G401 (cell line): ENCODE results near the gene MTMR11. TPM values are rescaled to one million over a fixed set of nuclear protein-coding genes. Genes with fewer than 3 reads are reported as not detected.
"Not testable (repeated sequence)": the region's sequence is repeated elsewhere in the genome, so short reads cannot be mapped to it uniquely, and the experiment has no call there.

Source experiments
- DNase-seq: peaks from one replicate; pipeline ENCODE4 v3.0.0-alpha.2; 2015; ENCODE audit warnings: low spot score
- in situ Hi-C: cut with HindIII; loops from 2 replicates; pipeline ENCODE4 v1.10.0; 2016; ENCODE audit warnings: low sequenced_read_pairs, mixed read lengths
- total RNA-seq: library from RNA; depleted of rRNA; stranded (reverse); fragments of >200 nt; shearing (Covaris generic); gene quantifications from 2 replicates; pipeline ENCODE4 v1.2.3, GENCODE V29; 2014

The MTMR11 gene
- total RNA-seq, 1 experiment from 2014 or later, result 7.8 TPM

DNA sequence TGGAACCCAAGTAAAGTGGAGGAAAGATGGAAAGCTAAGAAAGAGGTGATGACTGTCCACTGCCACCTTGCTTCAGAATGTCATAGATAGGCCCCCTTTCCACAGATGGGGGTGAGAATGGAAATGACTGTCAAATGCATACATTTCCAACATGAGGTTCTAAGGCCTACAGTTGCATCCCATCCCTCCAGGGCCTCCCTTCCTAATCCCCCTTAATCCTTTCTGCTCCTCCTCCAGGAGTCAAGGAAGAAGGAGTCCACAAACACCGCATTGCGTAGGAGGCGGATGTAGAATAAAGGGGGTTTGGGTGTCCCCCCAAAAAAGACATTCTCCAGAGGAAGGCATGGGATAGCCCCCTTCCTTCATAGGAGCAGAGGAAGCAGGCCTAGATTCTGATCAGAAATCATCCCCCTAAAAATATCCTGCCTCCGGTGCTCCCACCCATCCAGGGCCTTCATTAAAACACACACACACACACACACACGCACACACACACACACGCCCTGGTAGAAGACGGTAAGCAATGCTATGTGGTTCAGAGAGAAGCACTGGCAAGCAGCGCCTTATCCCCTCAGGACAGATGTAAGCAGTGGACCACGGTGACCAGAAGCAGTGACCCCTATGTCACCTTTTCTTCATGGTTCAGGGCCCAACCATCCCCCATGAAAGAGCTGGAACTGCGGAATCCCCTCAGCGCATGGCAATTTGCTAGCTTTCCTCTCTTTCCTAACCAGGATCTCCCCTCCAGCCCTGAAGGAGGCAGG lies 21.1 kb downstream of the MTMR11 start:
- no peak for DNase-seq
- in situ Hi-C loops, result no loop called here

DNA sequence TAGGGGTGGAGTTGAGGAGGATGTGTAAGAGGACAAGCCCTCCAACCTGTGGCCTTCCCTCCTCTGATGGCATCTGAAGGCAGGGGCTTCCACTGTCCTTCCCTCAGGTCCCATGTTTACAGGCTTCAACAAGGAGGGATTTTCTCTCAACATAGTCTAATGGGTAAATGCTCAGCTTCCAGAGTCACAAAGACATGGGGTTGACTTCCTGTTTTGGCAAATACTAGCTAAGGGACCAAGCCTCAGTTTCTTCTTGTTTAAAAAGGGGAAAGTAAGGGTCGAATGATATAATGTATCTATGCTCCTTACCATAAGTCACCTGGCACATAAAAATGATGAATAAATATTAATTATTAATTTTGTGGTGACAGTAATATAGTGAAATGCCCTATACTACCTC lies 22.1 kb downstream of the MTMR11 start:
- no peak for DNase-seq
- in situ Hi-C loops, result no loop called here

GRCh38 chr1:149906570-149907075 lies 30.1 kb downstream of the MTMR11 start:
- in situ Hi-C loops, result no loop called here
- no peak for DNase-seq

- no peak for DNase-seq
- in situ Hi-C loops, result no loop called here
Measured at GRCh38 chr1:149903836-149904491, 32.7 kb downstream of the MTMR11 start.

- peak; percentile 96 for DNase-seq
- in situ Hi-C loops, result loop anchor here (25.0 kb wide), 1 partner anchor 163 kb away; the partner anchor contains the start of gene VPS45
Measured at GRCh38 chr1:149899460-149900284, 37.0 kb downstream of the MTMR11 start, which contains the start of gene BOLA1. Gene BOLA1, plus strand, starts transcription at chr1:149899568. Its CDS starts 492 bp downstream, at chr1:149900060.

DNA sequence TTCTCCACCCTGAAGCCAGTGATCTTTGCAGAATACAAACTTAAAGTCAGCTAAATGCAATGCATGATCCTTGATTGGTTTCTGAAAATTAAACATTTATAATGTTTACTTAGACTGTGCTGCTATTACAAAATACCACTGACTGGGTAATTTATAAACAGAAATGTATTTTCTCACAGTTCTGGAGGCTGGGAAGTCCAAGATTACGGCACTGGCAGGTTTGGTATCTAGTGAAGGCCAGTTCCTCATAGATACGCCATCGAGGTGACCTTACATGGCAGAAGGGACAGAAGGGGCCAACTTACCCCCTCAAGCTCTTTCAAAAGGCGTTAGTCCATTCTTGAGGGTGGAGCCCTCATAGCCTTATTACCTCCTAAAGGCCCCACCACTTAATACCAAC lies 40.1 kb downstream of the MTMR11 start:
- in situ Hi-C loops, result loop anchor here (25.0 kb wide), 1 partner anchor 166 kb away; the partner anchor contains the start of gene VPS45

DNA sequence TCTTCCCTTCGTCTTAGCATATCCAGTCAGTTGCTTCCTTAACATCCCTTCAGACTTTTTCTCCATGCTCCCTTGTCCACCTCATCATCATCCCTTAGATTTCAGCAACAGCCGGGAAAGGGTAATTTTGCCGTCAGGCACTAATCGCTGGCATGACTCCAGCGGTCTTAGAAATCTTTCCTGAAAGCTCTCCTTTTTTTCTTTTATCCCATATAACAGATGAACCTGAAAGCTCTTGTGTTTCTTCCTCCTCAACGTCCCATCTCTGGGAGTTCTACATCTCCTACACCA lies 47.7 kb downstream of the MTMR11 start:
- DNase-seq, result no peak
- in situ Hi-C loops, result loop anchor here (25.0 kb wide), 1 partner anchor 173 kb away; the partner anchor contains the start of gene VPS45

More for the DNA sequence above, 40.1 kb downstream of the MTMR11 start:
- no peak for DNase-seq

- peak; percentile 89 for DNase-seq
- in situ Hi-C loops, result loop anchor here (25.0 kb wide), 1 partner anchor 174 kb away; the partner anchor contains the start of gene VPS45
Measured at GRCh38 chr1:149888247-149888998, 48.3 kb downstream of the MTMR11 start.

DNA sequence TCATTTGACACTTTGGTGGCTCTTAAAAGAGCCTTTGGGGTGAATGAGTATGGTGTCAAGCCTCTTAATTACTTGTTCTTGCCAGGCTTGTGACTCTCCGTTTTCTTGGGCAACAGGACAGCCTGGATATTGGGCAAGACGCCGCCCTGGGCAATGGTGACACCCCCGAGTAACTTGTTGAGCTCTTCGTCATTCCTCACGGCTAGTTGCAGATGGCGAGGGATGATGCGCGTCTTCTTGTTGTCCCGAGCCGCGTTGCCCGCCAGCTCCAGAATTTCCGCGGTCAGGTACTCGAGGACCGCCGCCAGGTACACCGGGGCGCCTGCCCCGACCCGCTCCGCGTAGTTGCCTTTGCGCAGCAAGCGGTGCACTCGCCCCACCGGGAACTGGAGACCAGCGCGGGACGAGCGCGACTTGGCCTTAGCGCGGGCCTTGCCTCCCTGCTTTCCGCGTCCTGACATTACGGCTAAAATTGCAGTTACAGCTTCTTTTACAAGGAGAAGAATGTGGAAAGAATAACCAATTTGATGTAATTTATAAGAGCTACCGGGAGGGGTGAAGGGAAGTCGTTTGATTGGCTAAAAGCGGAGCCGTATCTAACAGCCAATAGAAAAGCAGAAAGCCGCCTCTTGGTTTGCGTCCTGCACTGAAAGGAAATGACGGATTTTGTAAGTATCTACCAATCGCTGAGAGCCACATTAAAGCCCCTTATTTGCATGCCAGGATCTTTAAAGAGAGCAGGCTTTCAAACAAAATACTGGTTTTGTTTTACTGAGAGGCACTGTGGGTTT lies 49.0 kb downstream of the MTMR11 start:
- in situ Hi-C loops, result loop anchor here (25.0 kb wide), 1 partner anchor 175 kb away; the partner anchor contains the start of gene VPS45
- peak; percentile 100 for DNase-seq

GRCh38 chr1:149887196-149887455 lies 49.6 kb downstream of the MTMR11 start:
- in situ Hi-C loops, result loop anchor here (25.0 kb wide), 1 partner anchor 175 kb away; the partner anchor contains the start of gene VPS45
- not testable (repeated sequence) for DNase-seq

- DNase-seq, result peak; percentile 100
- in situ Hi-C loops, result loop anchor here (25.0 kb wide), 1 partner anchor 176 kb away; the partner anchor contains the start of gene VPS45
Measured at GRCh38 chr1:149886396-149887195, 50.1 kb downstream of the MTMR11 start.

- peak; percentile 9 for DNase-seq
- in situ Hi-C loops, result loop anchor here (25.0 kb wide), 1 partner anchor 176 kb away; the partner anchor contains the start of gene VPS45
Measured at GRCh38 chr1:149886121-149886395, 50.6 kb downstream of the MTMR11 start.

GRCh38 chr1:149885339-149886120 lies 51.1 kb downstream of the MTMR11 start:
- in situ Hi-C loops, result loop anchor here (25.0 kb wide), 1 partner anchor 177 kb away; the partner anchor contains the start of gene VPS45
- DNase-seq, result peak; percentile 94

- in situ Hi-C loops, result loop anchor here (25.0 kb wide), 1 partner anchor 178 kb away; the partner anchor contains the start of gene VPS45
- peak; percentile 61 for DNase-seq
Measured at GRCh38 chr1:149884433-149885338, 52.0 kb downstream of the MTMR11 start.

GRCh38 chr1:149883598-149884247 lies 53.0 kb downstream of the MTMR11 start:
- DNase-seq, result no peak
- in situ Hi-C loops, result loop anchor here (25.0 kb wide), 1 partner anchor 179 kb away; the partner anchor contains the start of gene VPS45
